ENCODE results near the gene TRIM46. TPM values are rescaled to one million over a fixed set of nuclear protein-coding genes. Genes with fewer than 3 reads are reported as not detected.

Gene TRIM46
- total and polyA plus RNA-seq, 9 of the 15 experiments (the other 6 are each of a cell fraction or from before 2014, with no cell fraction given) = 0.05 to 0.60 (median 0.16) TPM; not detected in 3

- TF ChIP-seq ZBTB33 (CRISPR knock-in tag; IDR thresholded peaks at IDR 0.05) (no peak), PCBP2 (IDR thresholded peaks at IDR 0.05; ENCODE audit: low read depth, low read length, poor library complexity, severe bottlenecking) (no peak), NR2C1 (IDR thresholded peaks at IDR 0.05) (peak; percentile 34; the same call in 1 of the 2 replicates), NR2C1 (tag; IDR thresholded peaks at IDR 0.05) (no peak), SNIP1 (IDR thresholded peaks at IDR 0.05; ENCODE audit: low read depth) (no peak), ZNF140 (CRISPR knock-in tag; IDR thresholded peaks at IDR 0.05) (no peak), RB1 (IDR thresholded peaks at IDR 0.05; ENCODE audit: low read depth) (0 out of 2 replicates have a peak, but pooled peaks have one; percentile 44), RUNX1 (IDR thresholded peaks at IDR 0.05; ENCODE audit: low read depth) (no peak), MAFG (tag; conservative IDR thresholded peaks at IDR 0.05) (no peak), CHD7 (IDR thresholded peaks at IDR 0.05; ENCODE audit: low read depth, low read length) (no peak), ZBTB17 (CRISPR knock-in tag; IDR thresholded peaks at IDR 0.05) (no peak), SPI1 (IDR thresholded peaks at IDR 0.05; ENCODE audit: borderline replicate concordance, low read depth, low read length) (peak; percentile 42; the same call in 1 of the 2 replicates), DPF2 (IDR thresholded peaks at IDR 0.05) (0 out of 2 replicates have a peak, but pooled peaks have one; percentile 25)
- TF ChIP-seq, protein P1, sequence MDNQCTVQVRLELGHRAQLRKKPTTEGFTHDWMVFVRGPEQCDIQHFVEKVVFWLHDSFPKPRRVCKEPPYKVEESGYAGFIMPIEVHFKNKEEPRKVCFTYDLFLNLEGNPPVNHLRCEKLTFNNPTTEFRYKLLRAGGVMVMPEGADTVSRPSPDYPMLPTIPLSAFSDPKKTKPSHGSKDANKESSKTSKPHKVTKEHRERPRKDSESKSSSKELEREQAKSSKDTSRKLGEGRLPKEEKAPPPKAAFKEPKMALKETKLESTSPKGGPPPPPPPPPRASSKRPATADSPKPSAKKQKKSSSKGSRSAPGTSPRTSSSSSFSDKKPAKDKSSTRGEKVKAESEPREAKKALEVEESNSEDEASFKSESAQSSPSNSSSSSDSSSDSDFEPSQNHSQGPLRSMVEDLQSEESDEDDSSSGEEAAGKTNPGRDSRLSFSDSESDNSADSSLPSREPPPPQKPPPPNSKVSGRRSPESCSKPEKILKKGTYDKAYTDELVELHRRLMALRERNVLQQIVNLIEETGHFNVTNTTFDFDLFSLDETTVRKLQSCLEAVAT (IDR thresholded peaks at IDR 0.05) = peak; percentile 37 to 58; a peak in 3 of 4 replicates
Observed at GRCh38 chr1:155226188-155226909, 52.7 kb downstream of the TRIM46 start (continued).
